Muscle of leg (tissue), 11 donors: ENCODE data around the gene EYS. TPM values are rescaled to one million over a fixed set of nuclear protein-coding genes. Genes with fewer than 3 reads are reported as not detected.

Experiments used
- DNase-seq: peaks from one replicate; pipeline ENCODE4 v3.0.0; 2013
- H3K27ac ChIP-seq: one replicate; pipeline ENCODE4 v1.5.1; 2013; ENCODE audit warnings: mild to moderate bottlenecking, low read length, control low read depth
- H3K27me3 ChIP-seq: one replicate; pipeline ENCODE4 v1.6.1; 2013; ENCODE audit warnings: low read length; ENCODE audit not compliant: control insufficient read depth, insufficient read depth
- H3K36me3 ChIP-seq: one replicate; pipeline ENCODE4 v1.6.1; 2013; ENCODE audit warnings: low read length; ENCODE audit not compliant: control insufficient read depth, insufficient read depth
- H3K4me1 ChIP-seq: one replicate; pipeline ENCODE4 v1.6.1; 2013; ENCODE audit warnings: low read length; ENCODE audit not compliant: control insufficient read depth, insufficient read depth
- H3K4me3 ChIP-seq: one replicate; pipeline ENCODE4 v1.5.1; 2013; ENCODE audit warnings: low read length, control low read depth
- H3K9me3 ChIP-seq: replicated peaks from 2 replicates; pipeline ENCODE4 v1.6.1; 2013; ENCODE audit warnings: low read depth, low read length; ENCODE audit not compliant: control insufficient read depth
- WGBS: methylation state at CpG from one replicate; pipeline ENCODE4 v1.1.5; 2013; ENCODE audit warnings: missing lambda C conversion rate; ENCODE audit not compliant: insufficient coverage; 5-methylcytosine and 5-hydroxymethylcytosine counted together
- polyA plus RNA-seq, 8 donors: library from polyadenylated mRNA; unstranded; fragments of 120-200 nt; gene quantifications; one replicate each; pipeline versions ENCODE4 v1.2.1 to v1.2.3, GENCODE V29; 2013; ENCODE audit warnings: inconsistent platforms in 1 of 8, low replicate concordance in 1 of 8; ENCODE audit not compliant: insufficient read length in 8 of 8, insufficient read depth in 1 of 8
- total RNA-seq: library from RNA; stranded (reverse); fragments of 120-200 nt; gene quantifications from one replicate; pipeline ENCODE4 v1.2.4, GENCODE V29; 2013

Gene EYS
- total and polyA plus RNA-seq, 9 donors = 0.24 to 1.1 (median 0.66) TPM

- Histone ChIP-seq H3K36me3 (no peaks in the 10 kb centered on the region), H3K4me1 (no peaks in the 10 kb centered on the region), H3K4me3 (no peak overlapping the region), H3K9me3 (no peaks in the 10 kb centered on the region), H3K27ac (no peak overlapping the region), H3K27me3 (no peaks in the 10 kb centered on the region)
- WGBS = no CpG with 5 or more reads among the region's 2 CpGs
- no peak for DNase-seq
Observed at GRCh38 chr6:64712606-64713005, 994.4 kb downstream of the EYS start.

- Histone ChIP-seq H3K4me1 (no peaks in the 10 kb centered on the region), H3K27me3 (no peaks in the 10 kb centered on the region)
- no CpG with 5 or more reads among the region's 2 CpGs for WGBS
Observed at GRCh38 chr6:64703922-64704321, 1003.1 kb downstream of the EYS start.

GRCh38 chr6:64696053-64696452 lies 1011.0 kb downstream of the EYS start:
- no peaks in the 10 kb centered on the region for H3K36me3 ChIP-seq
- DNase-seq = no peak
- H3K4me1 ChIP-seq = no peaks in the 10 kb centered on the region
- peaks cover 15% of the 10 kb centered on the region for H3K9me3 ChIP-seq
- H3K27me3 ChIP-seq = no peaks in the 10 kb centered on the region
- no peak overlapping the region for H3K4me3 ChIP-seq
- no peak overlapping the region for H3K27ac ChIP-seq
- WGBS = no CpG with 5 or more reads among the region's 1 CpG

More at GRCh38 chr6:64703922-64704321, 1003.1 kb downstream of the EYS start:
- Histone ChIP-seq H3K9me3 (no peaks in the 10 kb centered on the region), H3K36me3 (no peaks in the 10 kb centered on the region), H3K27ac (no peak overlapping the region), H3K4me3 (no peak overlapping the region)
- no peak for DNase-seq

- H3K36me3 ChIP-seq = no peaks in the 10 kb centered on the region
- H3K4me1 ChIP-seq = no peaks in the 10 kb centered on the region
- no peak overlapping the region for H3K4me3 ChIP-seq
- no peak overlapping the region for H3K27ac ChIP-seq
- peaks cover 15% of the 10 kb centered on the region for H3K9me3 ChIP-seq
- no peaks in the 10 kb centered on the region for H3K27me3 ChIP-seq
- 78% methylated on average over 2 of the region's 3 CpGs for WGBS
- DNase-seq = no peak
Observed at GRCh38 chr6:64694356-64694755, 1012.7 kb downstream of the EYS start.

- Histone ChIP-seq H3K9me3 (peaks cover 15% of the 10 kb centered on the region), H3K4me1 (no peaks in the 10 kb centered on the region), H3K27ac (no peak overlapping the region), H3K27me3 (no peaks in the 10 kb centered on the region), H3K36me3 (no peaks in the 10 kb centered on the region), H3K4me3 (no peak overlapping the region)
- no peak for DNase-seq
- WGBS = no CpG with 5 or more reads among the region's 3 CpGs
Observed at GRCh38 chr6:64691064-64691463, 1016.0 kb downstream of the EYS start.

- H3K9me3 ChIP-seq = peaks cover 4% of the 10 kb centered on the region
- no peak overlapping the region for H3K27ac ChIP-seq
- WGBS = 0% methylated on average over 1 of the region's 2 CpGs
- no peak for DNase-seq
- H3K4me1 ChIP-seq = no peaks in the 10 kb centered on the region
- no peaks in the 10 kb centered on the region for H3K36me3 ChIP-seq
- H3K4me3 ChIP-seq = no peak overlapping the region
- no peaks in the 10 kb centered on the region for H3K27me3 ChIP-seq
Observed at GRCh38 chr6:64685401-64685800, 1021.6 kb downstream of the EYS start.

- Histone ChIP-seq H3K4me3 (no peak overlapping the region), H3K27ac (no peak overlapping the region), H3K36me3 (no peaks in the 10 kb centered on the region), H3K27me3 (no peaks in the 10 kb centered on the region), H3K9me3 (peaks cover 4% of the 10 kb centered on the region), H3K4me1 (no peaks in the 10 kb centered on the region)
- WGBS = 68% methylated on average over 3 of the region's 8 CpGs
- no peak for DNase-seq
Observed at GRCh38 chr6:64683682-64684081, 1023.3 kb downstream of the EYS start.

GRCh38 chr6:64681416-64682160 lies 1025.4 kb downstream of the EYS start:
- Histone ChIP-seq H3K27ac (no peak overlapping the region), H3K27me3 (no peaks in the 10 kb centered on the region), H3K4me1 (no peaks in the 10 kb centered on the region), H3K9me3 (peaks cover 4% of the 10 kb centered on the region), H3K4me3 (no peak overlapping the region), H3K36me3 (no peaks in the 10 kb centered on the region)
- WGBS = 91% methylated on average over 16 of the region's 23 CpGs
- DNase-seq = no peak

- no peak for DNase-seq
- no peak overlapping the region for H3K4me3 ChIP-seq
- WGBS = no CpG with 5 or more reads among the region's 5 CpGs
- no peaks in the 10 kb centered on the region for H3K4me1 ChIP-seq
- no peaks in the 10 kb centered on the region for H3K27me3 ChIP-seq
- no peaks in the 10 kb centered on the region for H3K36me3 ChIP-seq
- no peak overlapping the region for H3K27ac ChIP-seq
- peaks cover 4% of the 10 kb centered on the region for H3K9me3 ChIP-seq
Observed at GRCh38 chr6:64680446-64680845, 1026.6 kb downstream of the EYS start.

GRCh38 chr6:64679416-64679815 lies 1027.6 kb downstream of the EYS start:
- DNase-seq = no peak

GRCh38 chr6:64672651-64673050 lies 1034.4 kb downstream of the EYS start:
- peak; percentile 15 for DNase-seq
- WGBS = 51% methylated on average over 2 of the region's 4 CpGs
- Histone ChIP-seq H3K27ac (no peak overlapping the region), H3K4me1 (no peaks in the 10 kb centered on the region), H3K27me3 (no peaks in the 10 kb centered on the region), H3K36me3 (no peaks in the 10 kb centered on the region), H3K9me3 (no peaks in the 10 kb centered on the region), H3K4me3 (no peak overlapping the region)

More at GRCh38 chr6:64679416-64679815, 1027.6 kb downstream of the EYS start:
- Histone ChIP-seq H3K27me3 (no peaks in the 10 kb centered on the region), H3K27ac (no peak overlapping the region), H3K4me3 (no peak overlapping the region), H3K36me3 (no peaks in the 10 kb centered on the region), H3K9me3 (peaks cover 4% of the 10 kb centered on the region), H3K4me1 (no peaks in the 10 kb centered on the region)
- no CpG with 5 or more reads among the region's 2 CpGs for WGBS
